Neuronal stem cell (in vitro differentiated cells): Measurements from ENCODE around the gene NDUFA8.

ENCODE experiments used
- DNase-seq: peaks from one replicate; pipeline ENCODE4 v3.0.0-alpha.2; 2013; ENCODE audit warnings: low spot score
- H2AFZ ChIP-seq: one replicate; pipeline ENCODE4 v1.6.1; 2013; ENCODE audit warnings: mild to moderate bottlenecking, low read length, inconsistent platforms
- H2AK5ac ChIP-seq: 2 replicates; pipeline ENCODE4 v1.6.1; 2013; ENCODE audit warnings: low read depth, mild to moderate bottlenecking, inconsistent platforms, low read length, moderate library complexity, mixed read lengths
- H2BK120ac ChIP-seq: 2 replicates; pipeline ENCODE4 v1.6.1; 2013; ENCODE audit warnings: low read depth, mild to moderate bottlenecking, inconsistent platforms, low read length, moderate library complexity, mixed read lengths
- H2BK12ac ChIP-seq: one replicate; pipeline ENCODE4 v1.6.1; 2013; ENCODE audit warnings: low read length, inconsistent platforms
- H2BK15ac ChIP-seq: 2 replicates; pipeline ENCODE4 v1.6.1; 2013; ENCODE audit warnings: mild to moderate bottlenecking, low read length, inconsistent platforms, mixed read lengths
- H2BK5ac ChIP-seq: one replicate; pipeline ENCODE4 v1.6.1; 2013; ENCODE audit warnings: inconsistent platforms, mild to moderate bottlenecking, low read length, moderate library complexity
- H3K14ac ChIP-seq: one replicate; pipeline ENCODE4 v1.6.1; 2013; ENCODE audit warnings: low read length, inconsistent platforms
- H3K18ac ChIP-seq: 2 replicates; pipeline ENCODE4 v1.6.1; 2013; ENCODE audit warnings: low read length, inconsistent platforms
- H3K23ac ChIP-seq: 2 replicates; pipeline ENCODE4 v1.6.1; 2013; ENCODE audit warnings: low read depth, mild to moderate bottlenecking, mixed read lengths, low read length, inconsistent platforms; ENCODE audit not compliant: poor library complexity
- H3K27ac ChIP-seq: replicated peaks from 3 replicates; pipeline ENCODE4 v1.5.1; 2013; ENCODE audit warnings: low read length, inconsistent platforms
- H3K27me3 ChIP-seq, 3 experiments: 2 replicates each; pipeline ENCODE4 v1.6.1; 2013; ENCODE audit warnings: low read length in 3 of 3, mild to moderate bottlenecking in 2 of 3, inconsistent platforms in 1 of 3, low read depth in 1 of 3, mixed read lengths in 1 of 3, moderate library complexity in 1 of 3; ENCODE audit not compliant: control insufficient read depth in 3 of 3, insufficient read depth in 3 of 3
- H3K36me3 ChIP-seq, 2 donors: replicated peaks in 1 of 2; 2 replicates each; pipeline ENCODE4 v1.6.1; 2013; ENCODE audit warnings: low read length in 2 of 2; ENCODE audit not compliant: control insufficient read depth in 2 of 2, insufficient read depth in 2 of 2
- H3K4ac ChIP-seq: 2 replicates; pipeline ENCODE4 v1.6.1; 2013; ENCODE audit warnings: inconsistent platforms, mild to moderate bottlenecking, low read length, moderate library complexity
- H3K4me1 ChIP-seq, 2 donors: 1 replicate in 1 of 2; 2 replicates in 1 of 2; pipeline ENCODE4 v1.6.1; 2013; ENCODE audit warnings: low read length in 2 of 2, low read depth in 1 of 2; ENCODE audit not compliant: control insufficient read depth in 2 of 2, insufficient read depth in 1 of 2
- H3K4me2 ChIP-seq: one replicate; pipeline ENCODE4 v1.6.1; 2013; ENCODE audit warnings: mild to moderate bottlenecking, low read length, inconsistent platforms; ENCODE audit not compliant: insufficient read depth, poor library complexity, severe bottlenecking
- H3K4me3 ChIP-seq, 2 donors: 2 replicates each; pipeline ENCODE4 v1.5.1; 2013; ENCODE audit warnings: low read length in 2 of 2, mild to moderate bottlenecking in 2 of 2, inconsistent platforms in 1 of 2, moderate library complexity in 1 of 2
- H3K79me1 ChIP-seq: one replicate; pipeline ENCODE4 v1.6.1; 2013; ENCODE audit warnings: low read depth, mild to moderate bottlenecking, inconsistent platforms, low read length, moderate library complexity
- H3K9ac ChIP-seq: one replicate; pipeline ENCODE4 v1.6.1; 2013; ENCODE audit warnings: mild to moderate bottlenecking, low read depth, low read length, inconsistent platforms; ENCODE audit not compliant: poor library complexity
- H3K9me3 ChIP-seq, 2 donors: replicated peaks in 1 of 2; 2 replicates each; pipeline versions ENCODE3 to v1.6.1; 2013; ENCODE audit warnings: low read length in 2 of 2, mild to moderate bottlenecking in 2 of 2, inconsistent platforms in 1 of 2, low read depth in 1 of 2, mixed read lengths in 1 of 2, moderate library complexity in 1 of 2; ENCODE audit not compliant: control insufficient read depth in 2 of 2, insufficient read depth in 1 of 2
- H4K8ac ChIP-seq: one replicate; pipeline ENCODE4 v1.6.1; 2013; ENCODE audit warnings: low read depth, mild to moderate bottlenecking, inconsistent platforms, low read length, moderate library complexity
- H4K91ac ChIP-seq: one replicate; pipeline ENCODE4 v1.6.1; 2013; ENCODE audit warnings: low read length, low read depth, mild to moderate bottlenecking, inconsistent platforms; ENCODE audit not compliant: poor library complexity
- WGBS, 2 donors: extraction: QIAGEN DNeasy Blood & Tissue Kit; methylation state at CpG; one replicate each; pipeline ENCODE4 v1.1.7; 2013; ENCODE audit warnings: missing lambda C conversion rate in 2 of 2, mixed read lengths in 1 of 2; ENCODE audit not compliant: insufficient read length in 2 of 2, insufficient replicate concordance in 1 of 2; ENCODE audit errors: extremely low coverage in 2 of 2; 5-methylcytosine and 5-hydroxymethylcytosine counted together

The NDUFA8 gene

GRCh38 chr9:122113574-122113973 is 46.0 kb downstream of the NDUFA8 start:
- Histone ChIP-seq H2BK15ac (no peak overlapping the region), H3K4me1 (peaks cover 16 to 25% of the 10 kb centered on the region in 2 donors), H2BK12ac (no peak overlapping the region), H3K9ac (no peak overlapping the region), H3K4me2 (peak overlapping the region; percentile 18), H3K14ac (peak overlapping the region; percentile 39), H4K91ac (no peak overlapping the region), H2BK120ac (no peak overlapping the region), H3K18ac (no peak overlapping the region), H3K4me3 (no peak overlapping the region), H3K23ac (no peak overlapping the region), H2BK5ac (no peak overlapping the region), H3K79me1 (no peaks in the 10 kb centered on the region), H2AK5ac (no peak overlapping the region), H3K4ac (no peak overlapping the region), H3K27ac (peak overlapping the region; percentile 59), H3K9me3 (no peaks in the 10 kb centered on the region), H4K8ac (no peak overlapping the region), H3K27me3 (no peaks in the 10 kb centered on the region), H2AFZ (peak overlapping the region; percentile 3), H3K36me3 (no peaks in the 10 kb centered on the region)
- no CpG with 5 or more reads among the region's 5 CpGs for WGBS, 2 donors
- DNase-seq: no peak

GRCh38 chr9:122112238-122112637 is 47.3 kb downstream of the NDUFA8 start:
- H2AK5ac ChIP-seq: peak overlapping the region; percentile 67
- H3K4me2 ChIP-seq: no peak overlapping the region
- no peaks in the 10 kb centered on the region for H3K9me3 ChIP-seq
- H3K18ac ChIP-seq: peak overlapping the region; percentile 55
- H3K4me1 ChIP-seq: peaks cover 25 to 29% of the 10 kb centered on the region in 2 donors
- H2BK5ac ChIP-seq: no peak overlapping the region
- H3K36me3 ChIP-seq: no peaks in the 10 kb centered on the region
- peak overlapping the region; percentile 63 for H2BK120ac ChIP-seq
- H2AFZ ChIP-seq: no peak overlapping the region
- no peak overlapping the region for H4K91ac ChIP-seq
- H4K8ac ChIP-seq: no peak overlapping the region
- no peak overlapping the region for H3K14ac ChIP-seq
- no peak overlapping the region for H3K4me3 ChIP-seq
- H3K9ac ChIP-seq: no peak overlapping the region
- peak overlapping the region; percentile 64 for H2BK12ac ChIP-seq
- H3K23ac ChIP-seq: peak overlapping the region; percentile 6
- no peak overlapping the region for H3K4ac ChIP-seq
- peak overlapping the region; percentile 71 for H2BK15ac ChIP-seq
- H3K79me1 ChIP-seq: no peaks in the 10 kb centered on the region
- no peaks in the 10 kb centered on the region for H3K27me3 ChIP-seq
- no peak overlapping the region for H3K27ac ChIP-seq
- WGBS, 2 donors: no CpG with 5 or more reads among the region's 6 CpGs
- no peak for DNase-seq

- no CpG with 5 or more reads among the region's 9 CpGs for WGBS, 2 donors
- no peak overlapping the region for H4K8ac ChIP-seq
Observed at GRCh38 chr9:122111413-122112085, 48.0 kb downstream of the NDUFA8 start.

GRCh38 chr9:122110100-122110833 is 49.3 kb downstream of the NDUFA8 start:
- H3K27ac ChIP-seq: no peak overlapping the region
- DNase-seq: no peak
- H3K27me3 ChIP-seq: no peaks in the 10 kb centered on the region
- no peak overlapping the region for H4K91ac ChIP-seq
- H3K4me3 ChIP-seq: no peak overlapping the region
- peaks cover 15 to 19% of the 10 kb centered on the region in 2 donors for H3K4me1 ChIP-seq
- H3K18ac ChIP-seq: peak overlapping the region; percentile 20
- peak overlapping the region; percentile 72 for H2BK15ac ChIP-seq
- no peak overlapping the region for H4K8ac ChIP-seq
- no peak overlapping the region for H3K14ac ChIP-seq
- H3K4me2 ChIP-seq: no peak overlapping the region
- no CpG with 5 or more reads among the region's 7 CpGs for WGBS, 2 donors
- H3K9me3 ChIP-seq: no peaks in the 10 kb centered on the region
- H3K36me3 ChIP-seq: no peaks in the 10 kb centered on the region
- H3K23ac ChIP-seq: no peak overlapping the region
- H3K9ac ChIP-seq: no peak overlapping the region
- no peak overlapping the region for H2BK5ac ChIP-seq
- peak overlapping the region; percentile 64 for H2AK5ac ChIP-seq
- H2BK12ac ChIP-seq: no peak overlapping the region
- H3K4ac ChIP-seq: no peak overlapping the region
- H2AFZ ChIP-seq: no peak overlapping the region
- no peaks in the 10 kb centered on the region for H3K79me1 ChIP-seq
- no peak overlapping the region for H2BK120ac ChIP-seq

More at GRCh38 chr9:122111413-122112085, 48.0 kb downstream of the NDUFA8 start:
- H3K9me3 ChIP-seq: no peaks in the 10 kb centered on the region
- H3K4me1 ChIP-seq: peaks cover 27 to 31% of the 10 kb centered on the region in 2 donors
- no peak overlapping the region for H3K27ac ChIP-seq
- peak overlapping the region; percentile 63 for H2BK120ac ChIP-seq
- peak overlapping the region; percentile 72 for H2BK15ac ChIP-seq
- no peak overlapping the region for H2AFZ ChIP-seq
- no peaks in the 10 kb centered on the region for H3K27me3 ChIP-seq
- peak overlapping the region; percentile 67 for H2AK5ac ChIP-seq
- no peak overlapping the region for H4K91ac ChIP-seq
- no peak overlapping the region for H3K4me2 ChIP-seq
- peak overlapping the region; percentile 26 for H3K14ac ChIP-seq
- no peaks in the 10 kb centered on the region for H3K79me1 ChIP-seq
- peak overlapping the region; percentile 64 for H2BK12ac ChIP-seq
- H3K4me3 ChIP-seq: no peak overlapping the region
- peak overlapping the region; percentile 44 for H3K18ac ChIP-seq
- no peak overlapping the region for H3K9ac ChIP-seq
- peak overlapping the region; percentile 77 for H2BK5ac ChIP-seq
- DNase-seq: no peak
- peak overlapping the region; percentile 6 for H3K23ac ChIP-seq
- H3K4ac ChIP-seq: no peak overlapping the region
- H3K36me3 ChIP-seq: no peaks in the 10 kb centered on the region
